Upper lobe of right lung (tissue), 1 donor: ENCODE data around the gene MAT2A. TPM values are rescaled to one million over a fixed set of nuclear protein-coding genes. Genes with fewer than 3 reads are reported as not detected.

ENCODE experiments used
- ATAC-seq: fragments of 200-7000 bp; cut with Tn5 transposase; one replicate; pipeline ENCODE4 v1.9.1; 2020; ENCODE audit warnings: mild to moderate bottlenecking, moderate library complexity
- DNase-seq: peaks from one replicate; pipeline ENCODE4 v3.0.0-alpha.2; 2020
- H3K27ac ChIP-seq: fragments of 200-600 bp; one replicate; pipeline ENCODE4 v1.8.0; 2022
- H3K27me3 ChIP-seq: fragments of 200-600 bp; one replicate; pipeline ENCODE4 v1.8.0; 2022; ENCODE audit warnings: mild to moderate bottlenecking
- H3K36me3 ChIP-seq: fragments of 200-600 bp; one replicate; pipeline ENCODE4 v1.8.0; 2022
- H3K4me1 ChIP-seq: fragments of 200-600 bp; one replicate; pipeline ENCODE4 v1.8.0; 2022
- H3K4me3 ChIP-seq: fragments of 200-600 bp; one replicate; pipeline ENCODE4 v1.8.0; 2022; ENCODE audit warnings: mild to moderate bottlenecking
- H3K9me3 ChIP-seq: fragments of 200-600 bp; one replicate; pipeline ENCODE4 v1.8.0; 2022
- CTCF ChIP-seq: fragments of 200-600 bp; IDR thresholded peaks from one replicate; pipeline ENCODE4 v1.8.0; 2022; ENCODE audit warnings: antibody characterized with exemption
- intact Hi-C: fragments of 100-400 bp; cut with DNase I; formaldehyde crosslinking; loops from one replicate; pipeline ENCODE4 v1.11.0; 2022
- total RNA-seq: library from RNA; stranded (reverse); fragmentation: NEBNext Ultra II Directional; extraction: Animal tissue kit (Norgen Biotek cat#: 25700); gene quantifications from one replicate; pipeline ENCODE4 v1.2.1, GENCODE V29; 2021
- donor health status: DM: no; HTN: yes; CAD: no; lungs with severe emphysema.

The MAT2A gene
- total RNA-seq, 1 donor from 2014 or later, result 212 TPM

- Histone ChIP-seq H3K4me3 (no peak overlapping the region), H3K27ac (no peak overlapping the region), H3K27me3 (no peaks in the 10 kb centered on the region), H3K9me3 (no peaks in the 10 kb centered on the region), H3K36me3 (no peaks in the 10 kb centered on the region), H3K4me1 (no peaks in the 10 kb centered on the region)
- intact Hi-C loops, result no loop called here
- no peak for ATAC-seq
- DNase-seq, result no peak
- TF ChIP-seq CTCF, result no peak
Observed at GRCh38 chr2:85502720-85503119, 36.2 kb upstream of the MAT2A start.

- Histone ChIP-seq H3K27ac (no peak overlapping the region), H3K27me3 (no peaks in the 10 kb centered on the region), H3K9me3 (no peaks in the 10 kb centered on the region), H3K36me3 (no peaks in the 10 kb centered on the region), H3K4me1 (no peaks in the 10 kb centered on the region), H3K4me3 (no peak overlapping the region)
- DNase-seq, result no peak
- no peak for ATAC-seq
- TF ChIP-seq CTCF, result no peak
- intact Hi-C loops, result no loop called here
Observed at GRCh38 chr2:85503168-85503850, 35.7 kb upstream of the MAT2A start.

GRCh38 chr2:85503851-85504777, 34.9 kb upstream of the MAT2A start:
- Histone ChIP-seq H3K4me3 (no peak overlapping the region), H3K4me1 (no peaks in the 10 kb centered on the region), H3K36me3 (no peaks in the 10 kb centered on the region), H3K27me3 (no peaks in the 10 kb centered on the region), H3K27ac (no peak overlapping the region), H3K9me3 (no peaks in the 10 kb centered on the region)
- ATAC-seq, result no peak
- DNase-seq, result no peak
- no peak for TF ChIP-seq CTCF
- intact Hi-C loops, result no loop called here

- no peaks in the 10 kb centered on the region for H3K9me3 ChIP-seq
- no peak for TF ChIP-seq CTCF
- H3K4me3 ChIP-seq, result no peak overlapping the region
- intact Hi-C loops, result no loop called here
- H3K27ac ChIP-seq, result no peak overlapping the region
- ATAC-seq, result peak; percentile 18
- no peaks in the 10 kb centered on the region for H3K36me3 ChIP-seq
- DNase-seq, result no peak
- H3K27me3 ChIP-seq, result no peaks in the 10 kb centered on the region
- no peaks in the 10 kb centered on the region for H3K4me1 ChIP-seq
Observed at GRCh38 chr2:85504778-85505261, 34.1 kb upstream of the MAT2A start.

- H3K4me3 ChIP-seq, result no peak overlapping the region
- no peak overlapping the region for H3K27ac ChIP-seq
- intact Hi-C loops, result no loop called here
- ATAC-seq (no peak), DNase-seq (no peak)
- H3K4me1 ChIP-seq, result no peaks in the 10 kb centered on the region
- H3K27me3 ChIP-seq, result no peaks in the 10 kb centered on the region
- TF ChIP-seq CTCF, result no peak
- H3K36me3 ChIP-seq, result no peaks in the 10 kb centered on the region
- H3K9me3 ChIP-seq, result no peaks in the 10 kb centered on the region
Observed at GRCh38 chr2:85505551-85506238, 33.3 kb upstream of the MAT2A start.
